Smooth muscle cell of the brain vasculature (primary cell): ENCODE results near the gene NUP35.

Experiments used
- DNase-seq: peaks from one replicate; pipeline ENCODE4 v3.0.0-alpha.2; 2012; ENCODE audit warnings: low read depth, low spot score

The NUP35 gene

GRCh38 chr2:183209395-183210028 lies 85.3 kb downstream of the NUP35 start:
- DNase-seq: no peak
